GM12891 (cell line): ENCODE results near the gene SULT2B1.
"Not testable (repeated sequence)": the region's sequence is repeated elsewhere in the genome, so short reads cannot be mapped to it uniquely, and the experiment has no call there.

Experiments
- POLR2AphosphoS5 ChIP-seq: IDR thresholded peaks from 2 replicates; pipeline ENCODE4 v1.6.1; 2011; ENCODE audit warnings: low read depth, low read length, control low read depth
- POU2F2 ChIP-seq: IDR thresholded peaks from 2 replicates; pipeline ENCODE4 v1.6.1; 2011; ENCODE audit warnings: low read depth, mild to moderate bottlenecking, control low read depth, low read length, moderate library complexity
- TAF1 ChIP-seq: IDR thresholded peaks from 2 replicates; pipeline ENCODE4 v1.6.1; 2011; ENCODE audit warnings: low read depth, low read length, control low read depth

DNA sequence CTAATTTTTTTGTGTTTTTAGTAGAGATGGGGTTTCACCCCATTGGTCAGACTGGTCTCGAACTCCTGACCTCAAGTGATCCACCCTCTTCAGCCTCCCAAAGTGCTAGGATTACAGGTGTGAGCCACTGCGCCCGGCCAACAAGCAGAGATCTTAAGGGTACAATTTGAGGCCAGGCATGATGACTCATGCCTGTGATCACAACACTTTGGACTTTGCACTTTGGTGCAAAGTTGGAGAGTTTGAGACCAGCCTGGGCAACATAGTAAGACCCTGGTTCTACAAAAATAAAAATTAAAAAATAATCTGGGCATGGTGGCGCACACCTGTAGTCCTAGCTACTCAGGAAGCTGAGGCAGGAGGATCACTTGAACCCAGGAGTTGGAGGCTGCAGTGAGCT is 32.5 kb upstream of the SULT2B1 start:
- TF ChIP-seq TAF1, POLR2AphosphoS5, POU2F2: not testable (repeated sequence)
